ENCODE measurements around the gene ETNK2. TPM values are rescaled to one million over a fixed set of nuclear protein-coding genes. Genes with fewer than 3 reads are reported as not detected.

The ETNK2 gene
- total RNA-seq, 1 donor from 2014 or later = 5.3 TPM

GRCh38 chr1:204094313-204094729, 57.5 kb downstream of the ETNK2 start:
- peaks cover 61% of the 10 kb centered on the region for H3K4me1 ChIP-seq
- peaks cover 98% of the 10 kb centered on the region for H3K79me2 ChIP-seq (ENCODE audit: low read depth)
- peaks cover 47% of the 10 kb centered on the region for H3F3A ChIP-seq (ENCODE audit: low read depth)
- no peak for TF ChIP-seq EZH2 (IDR thresholded peaks at IDR 0.05)
- no peak for TF ChIP-seq EZH2phosphoT487 (IDR thresholded peaks at IDR 0.05)
- TF ChIP-seq CTCF (IDR thresholded peaks at IDR 0.05) = no peak
- no peak overlapping the region for H2AFZ ChIP-seq (replicated peaks)
- H3K4me3 ChIP-seq = peak overlapping the region; percentile 34
- Mint-ChIP-seq H3K36me3 (peaks cover 5% of the 10 kb centered on the region), H3K4me3 (peak overlapping the region; percentile 83), H3K27me3 (ENCODE audit: insufficient read depth, low read depth) (no peaks in the 10 kb centered on the region), H3K9me3 (no peaks in the 10 kb centered on the region), H3K4me1 (peaks cover 80% of the 10 kb centered on the region), H3K27ac (peak overlapping the region; percentile 26)
- peak; percentile 86 for DNase-seq (ENCODE audit: low spot score)
- H3K9me3 ChIP-seq (ENCODE audit: low read depth) = no peaks in the 10 kb centered on the region
- H3K27ac ChIP-seq = no peak overlapping the region
- H3K27me3 ChIP-seq = no peaks in the 10 kb centered on the region
- H3K9ac ChIP-seq = no peak overlapping the region
- H4K20me1 ChIP-seq (ENCODE audit: low read depth) = peaks cover 98% of the 10 kb centered on the region
- no peaks in the 10 kb centered on the region for H3K36me3 ChIP-seq
- H3K4me2 ChIP-seq = peak overlapping the region; percentile 87

- TF ChIP-seq EZH2 (IDR thresholded peaks at IDR 0.05) = no peak
- TF ChIP-seq EZH2phosphoT487 (IDR thresholded peaks at IDR 0.05) = no peak
- no peak for TF ChIP-seq CTCF (IDR thresholded peaks at IDR 0.05)
- Histone ChIP-seq H3K9me3 (ENCODE audit: low read depth) (no peaks in the 10 kb centered on the region), H3K79me2 (ENCODE audit: low read depth) (peaks cover 98% of the 10 kb centered on the region), H4K20me1 (ENCODE audit: low read depth) (peaks cover 98% of the 10 kb centered on the region), H3K9ac (no peak overlapping the region), H3K4me1 (peaks cover 66% of the 10 kb centered on the region), H3K27ac (no peak overlapping the region), H3F3A (ENCODE audit: low read depth) (peaks cover 47% of the 10 kb centered on the region), H3K4me3 (peak overlapping the region; percentile 34), H3K4me2 (peak overlapping the region; percentile 87), H3K36me3 (no peaks in the 10 kb centered on the region), H3K27me3 (no peaks in the 10 kb centered on the region), H2AFZ (replicated peaks) (no peak overlapping the region)
- no peaks in the 10 kb centered on the region for H3K9me3 Mint-ChIP-seq
- H3K4me1 Mint-ChIP-seq = peaks cover 83% of the 10 kb centered on the region
- peaks cover 5% of the 10 kb centered on the region for H3K36me3 Mint-ChIP-seq
- H3K27ac Mint-ChIP-seq = peak overlapping the region; percentile 26
- H3K27me3 Mint-ChIP-seq (ENCODE audit: insufficient read depth, low read depth) = no peaks in the 10 kb centered on the region
- H3K4me3 Mint-ChIP-seq = peak overlapping the region; percentile 83
- no peak for DNase-seq (ENCODE audit: low spot score)
Measured at GRCh38 chr1:204093781-204094180, 58.1 kb downstream of the ETNK2 start.

GRCh38 chr1:204093421-204093717, 58.5 kb downstream of the ETNK2 start:
- Histone ChIP-seq H2AFZ (replicated peaks) (no peak overlapping the region), H3K9ac (no peak overlapping the region), H3K4me3 (no peak overlapping the region), H3K4me1 (peaks cover 70% of the 10 kb centered on the region), H3K27me3 (no peaks in the 10 kb centered on the region), H3K27ac (no peak overlapping the region), H3K4me2 (no peak overlapping the region), H3K79me2 (ENCODE audit: low read depth) (peaks cover 98% of the 10 kb centered on the region), H3F3A (ENCODE audit: low read depth) (peaks cover 47% of the 10 kb centered on the region), H4K20me1 (ENCODE audit: low read depth) (peaks cover 98% of the 10 kb centered on the region), H3K36me3 (no peaks in the 10 kb centered on the region), H3K9me3 (ENCODE audit: low read depth) (no peaks in the 10 kb centered on the region)
- no peak for DNase-seq (ENCODE audit: low spot score)
- Mint-ChIP-seq H3K9me3 (no peaks in the 10 kb centered on the region), H3K27ac (peak overlapping the region; percentile 26), H3K27me3 (ENCODE audit: insufficient read depth, low read depth) (no peaks in the 10 kb centered on the region), H3K4me1 (peaks cover 83% of the 10 kb centered on the region), H3K4me3 (peak overlapping the region; percentile 83), H3K36me3 (peaks cover 5% of the 10 kb centered on the region)
- TF ChIP-seq CTCF (IDR thresholded peaks at IDR 0.05) (no peak), EZH2phosphoT487 (IDR thresholded peaks at IDR 0.05) (no peak), EZH2 (IDR thresholded peaks at IDR 0.05) (no peak)

All from neural progenitor cell (in vitro differentiated cells).